ENCODE data around the gene POLQ. TPM values are rescaled to one million over a fixed set of nuclear protein-coding genes. Genes with fewer than 3 reads are reported as not detected.

POLQ gene
- total and polyA plus RNA-seq, 10 of the 15 experiments (the other 5 are each of a cell fraction or from before 2014, with no cell fraction given): 3.3 to 22.4 (median 15.9) TPM

- ChIA-PET RAD21 (ENCODE audit: unreplicated experiment) (no interaction called here), SMC1A (ENCODE audit: uncharacterized antibody, unreplicated experiment) (no interaction called here), CTCF (interaction anchor here (0.7 kb wide), 1 partner anchor 42 kb away, joined by 5 read pairs; no protein-coding TSS in a partner anchor), POLR2A (no interaction called here)
- no peaks in the 10 kb centered on the region for H3K4me1 ChIP-seq (ENCODE audit: control insufficient read depth, insufficient read depth, low read length)
- in situ Hi-C loops (cut with MboI): no loop called here
- BruUV-seq (replicated peaks): no TSS peak
- intact Hi-C loops (cut with micrococcal nuclease; ENCODE audit: unreplicated experiment): no loop called here
- no peaks in the 10 kb centered on the region for H3K79me2 ChIP-seq (ENCODE audit: control insufficient read depth, insufficient read depth, low read length)
- no peaks in the 10 kb centered on the region for H3K9me3 ChIP-seq (replicated peaks; ENCODE audit: control insufficient read depth, insufficient read depth, low read length)
- 91% methylated on average over 1 of the region's 1 CpG for WGBS (ENCODE audit: insufficient coverage, insufficient replicate concordance, low lambda C conversion rate, missing lambda C conversion rate)
- DNase-seq (ENCODE audit: low read depth, low spot score) (no peak), FAIRE-seq (no peak), ATAC-seq (no peak)
- no peaks in the 10 kb centered on the region; a peak in 1 of 4 replicates for H3K36me3 ChIP-seq (ENCODE audit: control insufficient read depth in 2 of 2, insufficient read depth in 2 of 2, low read length in 1 of 2)
- H2AFZ ChIP-seq (ENCODE audit: control insufficient read depth, low read depth, low read length): no peak overlapping the region
- H3K27ac ChIP-seq (ENCODE audit: control insufficient read depth, insufficient read depth): no peak overlapping the region
- no peak overlapping the region for H3K9ac ChIP-seq (ENCODE audit: control insufficient read depth, insufficient read depth, low read length)
- TF ChIP-seq IRF3 (IDR thresholded peaks at IDR 0.05): no peak
- no peak for TF ChIP-seq SKIL (IDR thresholded peaks at IDR 0.05; ENCODE audit: low read depth, poor library complexity, severe bottlenecking)
- TF ChIP-seq JUND (IDR thresholded peaks at IDR 0.05; ENCODE audit: low read depth, low read length): no peak
- TF ChIP-seq RBBP5 (conservative IDR thresholded peaks at IDR 0.05): no peak
- TF ChIP-seq BMI1 (IDR thresholded peaks at IDR 0.05; ENCODE audit: borderline replicate concordance): no peak
- no peak for TF ChIP-seq E4F1 (IDR thresholded peaks at IDR 0.05; ENCODE audit: borderline replicate concordance, partially characterized antibody)
- TF ChIP-seq REST (IDR thresholded peaks at IDR 0.05; ENCODE audit: low read depth, low read length): no peak
- no peak for TF ChIP-seq HDAC6 (IDR thresholded peaks at IDR 0.05; ENCODE audit: unreplicated experiment)
- TF ChIP-seq RAD21 (IDR thresholded peaks at IDR 0.05; ENCODE audit: insufficient read depth, low read depth, low read length): no peak
- no peak for TF ChIP-seq HSF1 (IDR thresholded peaks at IDR 0.05; ENCODE audit: low read depth, low read length)
- no peak for TF ChIP-seq KAT2A (conservative IDR thresholded peaks at IDR 0.05; ENCODE audit: control insufficient read depth, low read depth, low read length)
- TF ChIP-seq BRCA1 (IDR thresholded peaks at IDR 0.05; ENCODE audit: low read depth, low read length): no peak
- H3K27me3 ChIP-seq (replicated peaks in 1 of 2; ENCODE audit: control insufficient read depth in 2 of 2, insufficient read depth in 2 of 2, low read length in 1 of 2): no peaks in the 10 kb centered on the region
- H3K4me3 ChIP-seq: no peak overlapping the region
- H4K20me1 ChIP-seq (ENCODE audit: control insufficient read depth, insufficient read depth): no peaks in the 10 kb centered on the region
- no peak overlapping the region for H3K4me2 ChIP-seq (ENCODE audit: control insufficient read depth, insufficient read depth)
Observed at GRCh38 chr3:121483290-121483689, 62.5 kb downstream of the POLQ start.

Measured in GM12878 (cell line).